T-helper 2 cell treated with Interferon-gamma antibody and Interleukin-4, amounts not matched to agents 5 μg/mL and 100 μg/mL, for 36 hours (primary cell): Measurements from ENCODE around the gene ITGAL.
"Not testable (repeated sequence)": the region's sequence is repeated elsewhere in the genome, so short reads cannot be mapped to it uniquely, and the experiment has no call there.

Experiments
- DNase-seq: peaks from one replicate; pipeline ENCODE4 v3.0.0; 2021; ENCODE audit warnings: low spot score
- H3K27ac Mint-ChIP-seq: one replicate; pipeline ENCODE4 v1.8.0; 2021; ENCODE audit warnings: mild to moderate bottlenecking, mixed read lengths
- H3K27me3 Mint-ChIP-seq: one replicate; pipeline ENCODE4 v1.8.0; 2021; ENCODE audit warnings: low read depth, mixed read lengths
- H3K36me3 Mint-ChIP-seq: one replicate; pipeline ENCODE4 v1.8.0; 2021; ENCODE audit warnings: low read depth, mixed read lengths
- H3K4me1 Mint-ChIP-seq: one replicate; pipeline ENCODE4 v1.8.0; 2021; ENCODE audit warnings: low read depth, mixed read lengths
- H3K4me3 Mint-ChIP-seq: one replicate; pipeline ENCODE4 v1.8.0; 2022; ENCODE audit warnings: mild to moderate bottlenecking, moderate library complexity, mixed read lengths
- H3K9me3 Mint-ChIP-seq: one replicate; pipeline ENCODE4 v1.8.0; 2021; ENCODE audit warnings: mixed read lengths

The ITGAL gene

DNA sequence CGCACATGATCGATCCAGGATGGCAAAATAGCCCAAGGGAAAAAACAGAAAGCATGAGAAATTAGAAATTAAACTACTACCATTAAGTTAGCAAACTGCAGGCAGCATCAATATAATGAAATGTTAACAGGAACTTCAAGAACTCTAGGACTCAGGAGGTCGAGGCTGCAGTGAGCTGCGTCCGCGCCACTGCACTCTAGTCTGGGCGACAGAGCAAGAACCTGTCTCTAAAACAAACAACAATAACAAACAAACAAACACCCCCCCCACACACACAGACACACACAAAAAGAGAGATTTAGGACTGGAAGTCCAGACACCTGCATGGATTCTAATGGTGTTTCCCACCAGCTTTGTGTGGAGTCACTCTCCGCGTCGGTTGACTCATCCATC, 26.3 kb upstream of the ITGAL start:
- no peaks in the 10 kb centered on the region for H3K9me3 Mint-ChIP-seq
- H3K27me3 Mint-ChIP-seq: no peaks in the 10 kb centered on the region
- H3K4me3 Mint-ChIP-seq: peak overlapping the region; percentile 90
- no peak for DNase-seq
- peak overlapping the region; percentile 94 for H3K27ac Mint-ChIP-seq
- H3K4me1 Mint-ChIP-seq: peaks cover 48% of the 10 kb centered on the region
- H3K36me3 Mint-ChIP-seq: peaks cover 30% of the 10 kb centered on the region

DNA sequence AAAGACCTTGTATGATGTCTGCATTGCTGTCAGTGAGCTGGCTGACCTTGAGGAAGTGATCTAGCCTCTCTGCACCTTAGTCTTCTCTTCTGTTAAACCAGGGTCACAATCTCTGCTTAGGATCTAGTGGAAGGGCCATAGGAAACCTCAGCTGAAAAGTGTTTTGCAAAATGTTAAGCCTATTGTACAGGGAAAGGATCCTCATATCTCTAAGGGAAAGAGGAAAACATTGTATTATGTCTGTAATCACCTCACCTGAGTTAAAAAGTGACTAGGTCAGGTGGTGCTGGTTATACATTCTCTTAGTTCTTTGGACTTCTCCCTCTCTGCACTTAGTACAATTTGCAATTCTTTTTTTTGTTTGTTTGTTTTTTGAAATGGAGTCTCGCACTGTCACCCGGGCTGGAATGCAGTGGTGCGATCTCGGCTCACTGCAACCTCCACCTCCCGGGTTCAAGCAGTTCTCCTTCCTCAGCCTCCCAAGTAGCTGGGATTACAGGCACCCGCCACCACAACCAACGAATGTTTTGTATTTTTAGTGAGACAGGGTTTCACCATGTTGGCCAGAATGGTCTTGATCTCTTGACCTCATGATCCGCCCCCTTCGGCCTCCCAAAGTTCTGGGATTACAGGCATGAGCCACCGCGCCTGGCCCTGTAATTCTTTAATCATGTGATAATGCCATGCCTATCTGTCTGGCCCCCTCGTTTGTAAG, 24.9 kb upstream of the ITGAL start:
- Mint-ChIP-seq H3K4me3 (no peak overlapping the region), H3K36me3 (peaks cover 26% of the 10 kb centered on the region), H3K27me3 (no peaks in the 10 kb centered on the region), H3K27ac (no peak overlapping the region), H3K4me1 (peaks cover 55% of the 10 kb centered on the region), H3K9me3 (no peaks in the 10 kb centered on the region)
- no peak for DNase-seq

DNA sequence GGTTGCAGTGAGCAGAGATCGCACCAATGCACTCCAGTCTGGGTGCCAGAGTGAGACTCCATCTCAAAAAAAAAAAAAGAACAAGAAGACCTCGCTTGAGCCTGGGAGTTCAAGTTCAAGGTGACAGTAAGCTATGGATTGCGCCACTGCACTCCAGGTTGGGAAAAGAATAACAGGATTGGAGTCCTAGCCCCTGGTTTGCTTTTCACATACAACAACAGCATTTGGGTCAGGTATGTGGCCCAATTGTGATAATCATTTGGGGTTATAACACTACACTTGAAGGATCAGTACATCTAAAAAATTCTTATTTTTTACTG, 23.5 kb upstream of the ITGAL start:
- peaks cover 15% of the 10 kb centered on the region for H3K36me3 Mint-ChIP-seq
- peaks cover 54% of the 10 kb centered on the region for H3K4me1 Mint-ChIP-seq
- no peak overlapping the region for H3K4me3 Mint-ChIP-seq
- H3K27ac Mint-ChIP-seq: no peak overlapping the region
- no peaks in the 10 kb centered on the region for H3K27me3 Mint-ChIP-seq
- no peaks in the 10 kb centered on the region for H3K9me3 Mint-ChIP-seq
- DNase-seq: no peak

DNA sequence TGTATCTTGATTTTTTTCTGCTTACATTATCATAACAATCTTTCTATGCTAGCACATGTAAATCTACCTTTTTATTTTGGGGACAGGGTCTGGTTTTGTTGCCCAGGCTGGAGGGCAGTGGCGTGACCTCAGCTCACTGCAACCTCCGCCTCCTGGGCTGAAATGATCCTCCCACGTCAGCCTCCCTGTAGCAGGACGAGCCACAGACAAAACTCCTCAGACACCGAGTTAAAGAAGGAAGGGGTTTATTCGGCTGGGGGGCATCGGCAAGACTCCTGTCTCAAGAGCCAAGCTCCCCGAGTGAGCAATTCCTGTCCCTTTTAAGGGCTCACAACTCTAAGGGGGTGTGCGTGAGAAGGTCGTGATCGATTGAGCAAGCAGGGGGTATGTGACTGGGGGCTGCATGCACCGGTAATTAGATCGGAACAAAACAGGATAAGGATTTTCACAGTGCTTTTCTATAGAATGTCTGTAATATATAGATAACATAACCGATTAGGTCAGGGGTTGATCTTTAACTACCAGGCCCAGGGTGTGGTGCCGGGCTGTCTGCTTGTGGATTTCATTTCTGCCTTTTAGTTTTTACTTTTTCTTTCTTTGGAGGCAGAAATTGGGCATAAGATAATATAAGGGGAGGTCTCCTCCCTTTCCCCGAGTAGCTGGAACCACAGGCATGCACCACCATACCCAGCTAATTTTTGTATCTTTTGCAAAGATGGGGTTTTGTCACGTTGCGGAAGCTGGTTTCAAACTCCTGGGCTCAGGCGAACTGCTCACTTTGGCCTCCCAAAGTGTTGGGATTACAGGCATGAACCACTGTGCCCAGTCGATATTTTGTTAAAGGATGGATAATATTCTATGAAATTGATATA, 19.6 kb upstream of the ITGAL start:
- peak overlapping the region; percentile 68 for H3K4me3 Mint-ChIP-seq
- peaks cover 67% of the 10 kb centered on the region for H3K4me1 Mint-ChIP-seq
- H3K9me3 Mint-ChIP-seq, H3K27me3 Mint-ChIP-seq, H3K36me3 Mint-ChIP-seq, DNase-seq: not testable (repeated sequence)
- H3K27ac Mint-ChIP-seq: peak overlapping the region; percentile 91

DNA sequence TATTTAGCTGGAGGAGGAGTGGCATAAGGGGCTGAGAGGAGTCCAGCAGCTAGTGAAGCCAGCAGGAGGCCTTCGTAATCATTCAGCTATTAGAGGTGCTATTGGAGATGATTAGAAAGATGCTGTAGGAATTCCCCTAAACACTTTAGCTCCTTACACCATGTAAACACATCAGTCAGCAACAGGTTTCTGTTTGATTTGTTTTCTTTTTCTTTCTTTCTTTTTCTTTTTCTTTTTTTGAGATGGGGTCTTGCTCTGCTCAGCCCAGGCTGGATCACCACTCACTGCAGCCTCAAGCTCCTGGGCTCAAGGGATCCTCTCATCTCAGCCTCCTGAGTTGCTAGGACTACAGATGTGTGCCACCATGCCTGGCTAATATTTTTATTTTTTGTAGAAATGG, 16.2 kb upstream of the ITGAL start:
- H3K27me3 Mint-ChIP-seq: no peaks in the 10 kb centered on the region
- no peaks in the 10 kb centered on the region for H3K9me3 Mint-ChIP-seq
- peaks cover 73% of the 10 kb centered on the region for H3K4me1 Mint-ChIP-seq
- H3K27ac Mint-ChIP-seq: peak overlapping the region; percentile 74
- peaks cover 2% of the 10 kb centered on the region for H3K36me3 Mint-ChIP-seq
- H3K4me3 Mint-ChIP-seq: peak overlapping the region; percentile 25
- DNase-seq: no peak

DNA sequence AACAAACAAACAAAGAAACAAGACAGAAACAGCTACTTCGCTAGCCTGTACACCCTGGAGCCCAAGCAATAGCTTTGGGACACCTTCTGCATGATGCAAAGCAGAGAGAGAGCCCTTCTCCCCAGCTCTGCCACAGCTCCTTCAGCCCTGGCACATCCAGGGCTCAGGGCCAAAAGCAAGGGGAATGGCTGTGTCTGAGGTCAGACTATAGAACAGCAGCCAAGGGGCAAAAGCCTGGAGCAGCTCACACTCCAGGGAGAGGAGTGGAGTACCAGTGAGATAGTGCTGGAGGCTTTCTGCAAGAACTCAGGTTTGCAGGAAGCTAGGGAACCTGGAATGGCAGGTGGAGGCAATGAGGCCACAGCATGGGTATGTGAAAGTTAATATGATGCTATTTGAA, 15.3 kb upstream of the ITGAL start:
- Mint-ChIP-seq H3K4me1 (peaks cover 77% of the 10 kb centered on the region), H3K27me3 (no peaks in the 10 kb centered on the region), H3K36me3 (peaks cover 4% of the 10 kb centered on the region), H3K4me3 (peak overlapping the region; percentile 38), H3K27ac (peak overlapping the region; percentile 74), H3K9me3 (no peaks in the 10 kb centered on the region)
- DNase-seq: no peak

DNA sequence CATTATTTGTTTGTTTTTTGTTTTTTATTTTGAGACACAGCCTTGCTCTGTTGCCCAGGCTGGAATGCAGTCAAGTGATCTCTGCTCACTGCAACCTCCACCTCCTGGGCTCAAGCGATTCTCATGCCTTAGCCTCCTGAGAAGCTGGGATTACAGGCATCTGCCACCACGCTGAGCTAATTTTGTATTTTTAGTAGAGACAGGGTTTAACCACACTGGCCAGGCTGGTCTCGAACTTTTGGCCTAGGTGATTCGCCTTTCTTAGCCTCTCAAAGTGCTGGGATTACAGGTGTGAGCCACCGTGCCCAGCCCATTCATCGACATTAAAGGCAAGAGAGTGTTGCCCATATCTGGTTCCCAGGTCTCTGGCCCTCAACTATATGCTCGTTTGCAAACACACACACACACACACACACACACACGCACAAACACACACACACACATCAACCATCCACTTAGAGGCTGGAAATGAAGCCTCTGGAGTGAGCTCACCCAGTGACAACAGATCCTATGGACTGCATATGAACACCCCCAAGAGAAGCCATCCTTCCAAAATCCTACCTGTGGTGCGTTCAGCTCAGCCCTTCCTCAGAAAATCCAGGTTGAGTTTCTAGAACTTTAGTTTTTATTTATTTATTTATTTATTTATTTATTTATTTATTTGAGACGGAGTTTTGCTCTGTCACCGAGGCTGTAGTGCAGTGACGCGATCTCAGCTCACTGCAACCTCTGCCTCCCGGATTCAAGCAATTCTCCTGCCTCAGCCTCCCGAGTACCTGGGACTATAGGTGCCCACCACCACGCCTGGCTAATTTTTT, 14.6 kb upstream of the ITGAL start:
- H3K27me3 Mint-ChIP-seq: no peaks in the 10 kb centered on the region
- no peaks in the 10 kb centered on the region for H3K9me3 Mint-ChIP-seq
- H3K36me3 Mint-ChIP-seq: peaks cover 4% of the 10 kb centered on the region
- peak overlapping the region; percentile 97 for H3K27ac Mint-ChIP-seq
- peak overlapping the region; percentile 83 for H3K4me3 Mint-ChIP-seq
- no peak for DNase-seq
- H3K4me1 Mint-ChIP-seq: peaks cover 70% of the 10 kb centered on the region

DNA sequence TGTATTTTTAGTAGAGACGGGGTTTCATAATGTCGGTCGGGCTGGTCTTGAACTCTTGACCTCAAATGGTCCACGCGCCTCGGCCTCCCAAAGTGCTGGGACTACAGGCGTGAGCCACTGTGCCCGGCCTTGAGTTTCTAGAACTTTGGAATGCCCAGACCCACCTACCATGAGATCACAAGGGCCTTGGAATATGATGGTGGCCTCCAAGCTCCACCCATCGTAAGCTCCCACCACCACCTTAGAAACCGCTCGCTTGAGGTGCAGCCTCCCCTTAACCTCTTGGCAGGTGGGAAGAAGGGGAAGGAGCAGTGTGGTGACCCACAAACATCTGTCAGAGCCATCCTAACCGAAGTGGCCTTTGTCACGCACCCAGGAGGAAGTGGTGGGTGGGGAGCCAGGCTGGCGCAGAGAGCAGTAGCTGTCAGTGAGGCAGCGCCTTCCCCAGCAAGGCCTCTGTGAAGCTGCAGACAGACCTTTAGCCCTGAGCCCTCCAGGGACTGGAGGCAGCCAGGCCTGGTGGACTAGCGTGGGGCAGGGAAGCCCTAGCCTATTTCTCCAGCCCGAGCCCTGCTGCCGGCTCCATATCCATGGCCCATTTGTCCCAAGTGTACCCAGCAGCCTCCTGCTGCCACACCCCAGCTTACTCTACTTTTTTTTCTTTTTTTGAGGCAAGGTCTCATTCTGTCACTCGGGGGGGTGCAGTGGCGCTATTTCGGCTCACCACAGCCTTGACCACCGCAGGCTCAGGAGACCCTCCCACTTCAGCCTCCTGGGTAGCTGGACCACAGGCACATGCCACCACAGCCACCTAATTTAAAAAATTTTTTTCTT, 13.8 kb upstream of the ITGAL start:
- no peaks in the 10 kb centered on the region for H3K9me3 Mint-ChIP-seq

DNA sequence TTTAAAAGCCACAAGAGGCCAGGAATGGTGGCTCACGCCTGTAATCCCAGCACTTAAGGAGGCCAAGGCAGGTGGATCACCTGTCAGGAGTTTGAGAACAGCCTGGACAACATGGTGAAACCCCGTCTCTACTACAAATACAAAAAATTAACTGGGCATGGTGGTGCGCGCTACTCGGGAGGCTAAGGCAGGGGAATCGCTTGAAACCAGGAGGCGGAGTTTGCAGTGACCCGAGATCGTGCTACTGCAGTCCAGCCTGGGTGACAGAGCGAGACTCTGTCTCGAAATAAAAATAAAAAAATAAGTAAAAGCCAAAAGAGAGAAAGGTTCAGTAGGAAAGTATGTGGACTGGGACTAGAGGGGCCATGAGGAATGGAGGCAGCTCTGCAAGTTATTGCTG, 13.1 kb upstream of the ITGAL start:
- peaks cover 4% of the 10 kb centered on the region for H3K36me3 Mint-ChIP-seq
- no peak for DNase-seq
- no peaks in the 10 kb centered on the region for H3K9me3 Mint-ChIP-seq
- peak overlapping the region; percentile 83 for H3K4me3 Mint-ChIP-seq
- no peaks in the 10 kb centered on the region for H3K27me3 Mint-ChIP-seq
- peak overlapping the region; percentile 97 for H3K27ac Mint-ChIP-seq
- H3K4me1 Mint-ChIP-seq: peaks cover 63% of the 10 kb centered on the region

More for the DNA sequence above, 13.8 kb upstream of the ITGAL start:
- peak; percentile 94 for DNase-seq
- peaks cover 70% of the 10 kb centered on the region for H3K4me1 Mint-ChIP-seq
- peaks cover 4% of the 10 kb centered on the region for H3K36me3 Mint-ChIP-seq
- peak overlapping the region; percentile 83 for H3K4me3 Mint-ChIP-seq
- no peaks in the 10 kb centered on the region for H3K27me3 Mint-ChIP-seq
- peak overlapping the region; percentile 97 for H3K27ac Mint-ChIP-seq

DNA sequence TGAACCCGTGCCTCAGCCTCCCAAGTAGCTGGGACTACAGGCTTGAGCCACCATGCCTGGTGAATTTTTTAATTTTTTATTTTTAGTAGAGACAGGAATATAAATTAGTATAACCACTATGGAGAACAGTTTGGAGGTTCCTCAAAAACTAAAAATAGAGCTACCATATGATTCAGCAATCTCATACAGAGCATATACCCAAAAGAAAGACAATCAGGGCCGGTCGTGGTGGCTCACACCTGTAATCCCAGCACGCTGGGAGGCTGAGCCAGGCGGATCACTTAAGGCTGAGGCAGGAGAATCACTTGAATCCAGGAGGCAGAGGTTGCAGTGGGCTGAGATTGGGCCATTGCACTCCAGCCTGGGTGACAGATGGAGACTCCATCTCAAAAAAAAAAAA, 11.1 kb upstream of the ITGAL start:
- not testable (repeated sequence) for H3K36me3 Mint-ChIP-seq, DNase-seq, H3K9me3 Mint-ChIP-seq, H3K27me3 Mint-ChIP-seq, H3K4me3 Mint-ChIP-seq
- Mint-ChIP-seq H3K4me1 (peaks cover 63% of the 10 kb centered on the region), H3K27ac (peak overlapping the region; percentile 74)

DNA sequence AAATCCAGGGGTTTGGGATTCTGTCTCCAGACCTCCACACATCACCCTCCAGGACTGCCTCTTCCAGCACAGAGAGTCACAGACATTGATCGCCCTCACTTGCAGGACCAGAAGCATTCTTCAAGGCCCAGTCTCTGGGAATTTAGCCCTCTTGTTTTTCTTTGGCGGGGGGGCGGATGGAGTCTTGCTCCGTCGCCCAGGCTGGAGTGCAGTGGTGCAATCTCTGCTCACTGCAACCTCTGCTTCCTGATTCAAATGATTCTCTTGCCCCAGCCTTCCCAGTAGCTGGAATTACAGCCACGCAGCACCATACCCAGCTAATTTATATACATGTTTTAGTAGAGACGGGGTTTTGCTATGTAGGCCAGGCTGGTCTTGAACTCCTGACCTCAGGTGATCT, 8.5 kb upstream of the ITGAL start:
- DNase-seq: no peak
- H3K4me3 Mint-ChIP-seq: no peak overlapping the region
- no peaks in the 10 kb centered on the region for H3K9me3 Mint-ChIP-seq
- H3K4me1 Mint-ChIP-seq: peaks cover 41% of the 10 kb centered on the region
- H3K36me3 Mint-ChIP-seq: peaks cover 4% of the 10 kb centered on the region
- peak overlapping the region; percentile 41 for H3K27ac Mint-ChIP-seq
- H3K27me3 Mint-ChIP-seq: no peaks in the 10 kb centered on the region

DNA sequence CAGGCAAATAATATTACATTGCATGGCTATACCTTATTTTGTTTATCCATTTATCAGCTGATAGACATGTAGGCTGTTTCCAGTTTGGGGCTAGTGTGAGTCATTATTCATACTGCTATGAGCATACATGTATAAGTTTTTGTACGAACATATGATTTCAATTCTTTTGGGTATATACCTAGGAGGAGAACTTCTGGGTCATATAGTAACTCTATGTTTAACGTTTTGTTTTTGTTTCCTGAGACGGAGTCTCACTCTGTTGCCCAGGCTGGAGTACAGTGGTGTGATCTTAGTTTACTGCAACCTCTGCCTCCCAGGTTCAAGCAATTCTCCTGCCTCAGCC, 2.4 kb upstream of the ITGAL start:
- Mint-ChIP-seq H3K27me3 (no peaks in the 10 kb centered on the region), H3K9me3 (no peaks in the 10 kb centered on the region), H3K4me1 (peaks cover 39% of the 10 kb centered on the region), H3K36me3 (peaks cover 28% of the 10 kb centered on the region), H3K4me3 (peak overlapping the region; percentile 41), H3K27ac (peak overlapping the region; percentile 96)
- DNase-seq: no peak

DNA sequence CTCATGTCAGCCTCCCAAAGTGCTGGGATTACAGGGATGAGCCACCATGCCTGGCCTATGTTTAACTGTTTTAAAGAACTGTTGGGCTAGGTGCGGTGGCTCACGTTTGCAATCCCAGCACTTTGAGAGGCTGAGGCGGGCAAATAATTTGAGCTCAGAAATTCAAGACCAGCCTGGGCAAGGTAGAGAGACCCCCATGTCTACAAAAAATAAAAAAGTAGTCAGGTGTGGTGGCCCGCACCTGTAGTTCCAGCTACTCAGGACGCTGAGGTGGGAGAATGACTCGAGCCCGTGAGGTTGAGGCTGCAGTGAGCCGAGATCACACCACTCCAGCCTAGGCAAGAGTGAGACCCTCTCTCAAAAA, 1.9 kb upstream of the ITGAL start:
- Mint-ChIP-seq H3K27me3 (no peaks in the 10 kb centered on the region), H3K4me1 (peaks cover 39% of the 10 kb centered on the region), H3K36me3 (peaks cover 33% of the 10 kb centered on the region), H3K9me3 (no peaks in the 10 kb centered on the region), H3K4me3 (no peak overlapping the region), H3K27ac (peak overlapping the region; percentile 96)
- DNase-seq: no peak
